ENCODE results near the gene CERS1. TPM values are rescaled to one million over a fixed set of nuclear protein-coding genes. Genes with fewer than 3 reads are reported as not detected.

Gene CERS1
- not detected for total RNA-seq

GRCh38 chr19:18895824-18896341, at the start of gene CERS1:
Gene CERS1 (minus strand): TSS chr19:18896158. CDS start chr19:18896072, 86 bp downstream.
- no peak within 1 kb of the TSS for H3K27ac ChIP-seq
- no peak for TF ChIP-seq CTCF (IDR thresholded peaks at IDR 0.05)
- TF ChIP-seq POLR2A (IDR thresholded peaks at IDR 0.05): no peak
- peaks cover 0 to 34% (median 6%) of the 10 kb centered on the region in 4 donors for H3K4me1 ChIP-seq
- H3K36me3 ChIP-seq: peaks cover 0 to 21% (median 0%) of the 10 kb centered on the region in 3 donors
- no peaks in the 10 kb centered on the region for H3K9me3 ChIP-seq
- DNase-seq: no peak
- peak within 1 kb of the TSS in 3 of 4 donors; percentile 31 to 47 (median 37) for H3K4me3 ChIP-seq
- peaks cover 0 to 17% of the 10 kb centered on the region in 2 donors for H3K27me3 ChIP-seq

GRCh38 chr19:18945297-18945696, 49.3 kb upstream of the CERS1 start:
- Histone ChIP-seq H3K27ac (no peak overlapping the region), H3K27me3 (no peaks in the 10 kb centered on the region), H3K36me3 (no peaks in the 10 kb centered on the region), H3K9me3 (no peaks in the 10 kb centered on the region), H3K4me3 (no peak overlapping the region), H3K4me1 (peaks cover 0 to 10% (median 3%) of the 10 kb centered on the region in 4 donors)
- no peak for DNase-seq
- TF ChIP-seq CTCF (IDR thresholded peaks at IDR 0.05) (no peak), POLR2A (IDR thresholded peaks at IDR 0.05) (no peak)

GRCh38 chr19:18943465-18943864, 47.5 kb upstream of the CERS1 start:
- no peaks in the 10 kb centered on the region for H3K9me3 ChIP-seq
- H3K4me1 ChIP-seq: peaks cover 0 to 16% (median 5%) of the 10 kb centered on the region in 4 donors
- DNase-seq: no peak
- TF ChIP-seq POLR2A (IDR thresholded peaks at IDR 0.05) (no peak), CTCF (IDR thresholded peaks at IDR 0.05) (no peak)
- H3K4me3 ChIP-seq: no peak overlapping the region
- no peak overlapping the region for H3K27ac ChIP-seq
- peaks cover 0 to 1% (median 0%) of the 10 kb centered on the region in 3 donors for H3K36me3 ChIP-seq
- no peaks in the 10 kb centered on the region for H3K27me3 ChIP-seq

- Histone ChIP-seq H3K27me3 (no peaks in the 10 kb centered on the region), H3K36me3 (peaks cover 0 to 9% (median 0%) of the 10 kb centered on the region in 3 donors), H3K9me3 (no peaks in the 10 kb centered on the region), H3K27ac (no peak overlapping the region), H3K4me3 (no peak overlapping the region), H3K4me1 (peaks cover 0 to 16% (median 5%) of the 10 kb centered on the region in 4 donors)
- no peak for DNase-seq
- TF ChIP-seq CTCF (IDR thresholded peaks at IDR 0.05): no peak
- no peak for TF ChIP-seq POLR2A (IDR thresholded peaks at IDR 0.05)
Observed at GRCh38 chr19:18942692-18943091, 46.7 kb upstream of the CERS1 start.

GRCh38 chr19:18941628-18942354, 45.8 kb upstream of the CERS1 start:
- H3K4me3 ChIP-seq: peak overlapping the region in 1 of 4 donors; percentile 24
- TF ChIP-seq CTCF (IDR thresholded peaks at IDR 0.05) (no peak), POLR2A (IDR thresholded peaks at IDR 0.05) (no peak)
- H3K27me3 ChIP-seq: no peaks in the 10 kb centered on the region
- H3K36me3 ChIP-seq: peaks cover 0 to 9% (median 0%) of the 10 kb centered on the region in 3 donors
- no peaks in the 10 kb centered on the region for H3K9me3 ChIP-seq
- peak overlapping the region in 2 of 4 donors; percentile 1 to 70 for H3K27ac ChIP-seq
- DNase-seq: no peak
- H3K4me1 ChIP-seq: peaks cover 0 to 16% (median 5%) of the 10 kb centered on the region in 4 donors
